SU-DHL-6 (cell line): ENCODE measurements around the gene ELK4.

Experiments
- CTCF ChIP-seq: fragments of 200-600 bp; sonication (generic); IDR thresholded peaks from one replicate; pipeline ENCODE4 v1.5.1; 2017; ENCODE audit warnings: antibody characterized with exemption, mild to moderate bottlenecking, low read length, moderate library complexity; ENCODE audit not compliant: insufficient read depth, poor library complexity, severe bottlenecking
- EZH2phosphoT487 ChIP-seq: fragments of 200-600 bp; sonication (generic), shearing (Covaris generic); conservative IDR thresholded peaks from 2 replicates; pipeline ENCODE4 v1.6.1; 2018; ENCODE audit warnings: mild to moderate bottlenecking, antibody characterized with exemption, low read length, moderate library complexity, mixed read lengths

GRCh38 chr1:205616563-205617293 is 15.1 kb downstream of the ELK4 start:
- no peak for TF ChIP-seq CTCF
- no peak for TF ChIP-seq EZH2phosphoT487
